ENCODE data around the gene TXNDC2.

- TF ChIP-seq POLR2AphosphoS5 (IDR thresholded peaks at IDR 0.05) (no peak), EP300 (IDR thresholded peaks at IDR 0.05; ENCODE audit: low read depth) (no peak), POLR2A (IDR thresholded peaks at IDR 0.05) (no peak)
Measured at GRCh38 chr18:9877655-9878014, 8.1 kb upstream of the TXNDC2 start.
